CD8-positive, alpha-beta memory T cell (primary cell): ENCODE data around the gene POU5F1. TPM values are rescaled to one million over a fixed set of nuclear protein-coding genes. Genes with fewer than 3 reads are reported as not detected.

Source experiments
- CTCF ChIA-PET: fragments of 350-600 bp; sonication (Branson Sonifier 250); formaldehyde crosslinking; loops from one replicate; lab custom pipeline; 2021; ENCODE audit warnings: antibody characterized with exemption; lab: Charles Lee
- POLR2A ChIA-PET: fragments of 350-600 bp; sonication (Branson Sonifier 250); formaldehyde crosslinking; loops from one replicate; lab custom pipeline; 2021; ENCODE audit warnings: antibody characterized with exemption; lab: Charles Lee
- DNase-seq, 5 donors: peaks; one replicate each; pipeline versions ENCODE4 v3.0.0 to v3.0.0-alpha.2; 2020 to 2022; ENCODE audit warnings: mixed read lengths in 1 of 5
- H3K27ac ChIP-seq: one replicate; pipeline ENCODE4 v1.7.0; 2013; ENCODE audit warnings: low read depth, mild to moderate bottlenecking, low read length, moderate library complexity
- H3K27me3 ChIP-seq: 2 replicates; pipeline ENCODE4 v1.7.0; 2013; ENCODE audit warnings: low read length, mild to moderate bottlenecking; ENCODE audit not compliant: insufficient read depth, poor library complexity, severe bottlenecking
- H3K36me3 ChIP-seq: 2 replicates; pipeline ENCODE4 v1.7.0; 2013; ENCODE audit warnings: mild to moderate bottlenecking, low read length, moderate library complexity; ENCODE audit not compliant: insufficient read depth
- H3K4me1 ChIP-seq: 2 replicates; pipeline ENCODE4 v1.7.0; 2013; ENCODE audit warnings: mild to moderate bottlenecking, low read length, moderate library complexity; ENCODE audit not compliant: insufficient read depth
- H3K4me3 ChIP-seq: 2 replicates; pipeline ENCODE4 v1.7.0; 2013; ENCODE audit warnings: mild to moderate bottlenecking, low read length
- H3K9me3 ChIP-seq: 2 replicates; pipeline ENCODE4 v1.7.0; 2013; ENCODE audit warnings: mild to moderate bottlenecking, low read length
- H3K27ac Mint-ChIP-seq, 8 donors: one replicate each; pipeline ENCODE4 v1.8.0; 2020 to 2021; ENCODE audit warnings: mixed read lengths in 8 of 8, mild to moderate bottlenecking in 6 of 8, inconsistent platforms in 3 of 8, moderate library complexity in 3 of 8
- H3K27me3 Mint-ChIP-seq, 2 donors: one replicate each; pipeline ENCODE4 v1.8.0; 2020 to 2021; ENCODE audit warnings: mixed read lengths in 2 of 2, mild to moderate bottlenecking in 1 of 2, moderate library complexity in 1 of 2
- H3K36me3 Mint-ChIP-seq, 3 donors: one replicate each; pipeline ENCODE4 v1.8.0; 2020 to 2021; ENCODE audit warnings: mixed read lengths in 3 of 3, inconsistent platforms in 1 of 3, mild to moderate bottlenecking in 1 of 3
- H3K4me1 Mint-ChIP-seq, 3 donors: one replicate each; pipeline ENCODE4 v1.8.0; 2020 to 2021; ENCODE audit warnings: mixed read lengths in 3 of 3, inconsistent platforms in 1 of 3, mild to moderate bottlenecking in 1 of 3
- H3K4me3 Mint-ChIP-seq, 7 donors: one replicate each; pipeline ENCODE4 v1.8.0; 2020 to 2021; ENCODE audit warnings: mixed read lengths in 7 of 7, mild to moderate bottlenecking in 6 of 7, moderate library complexity in 4 of 7, inconsistent platforms in 2 of 7
- H3K9me3 Mint-ChIP-seq, 5 donors: one replicate each; pipeline ENCODE4 v1.8.0; 2020 to 2022; ENCODE audit warnings: mixed read lengths in 5 of 5, mild to moderate bottlenecking in 3 of 5, moderate library complexity in 2 of 5, inconsistent platforms in 1 of 5
- polyA plus RNA-seq: library from polyadenylated mRNA; unstranded; fragments of 300-500 nt; fragmentation: Illumina TruSeq; gene quantifications from one replicate; pipeline ENCODE4 v1.2.3, GENCODE V29; 2021
- total RNA-seq, 2 experiments: library from RNA; stranded (reverse); gene quantifications; one replicate each; pipeline ENCODE4 v1.2.3, GENCODE V29; 2021

The POU5F1 gene
- total and polyA plus RNA-seq, 3 experiments from 2014 or later, result not detected

GRCh38 chr6:31179896-31180295, 9.4 kb upstream of the POU5F1 start:
- peak overlapping the region in 5 of 7 donors; percentile 9 to 91 (median 88) for H3K4me3 Mint-ChIP-seq
- Histone ChIP-seq H3K27ac (no peak overlapping the region), H3K27me3 (no peaks in the 10 kb centered on the region), H3K4me3 (peak overlapping the region; percentile 56), H3K4me1 (no peaks in the 10 kb centered on the region), H3K9me3 (no peaks in the 10 kb centered on the region), H3K36me3 (no peaks in the 10 kb centered on the region)
- CTCF ChIA-PET, result interaction anchor here (2.6 kb wide), 1 partner anchor 187 kb away, joined by 6 read pairs; no protein-coding TSS in a partner anchor
- no peak overlapping the region for H3K27ac Mint-ChIP-seq
- no peaks in the 10 kb centered on the region for H3K27me3 Mint-ChIP-seq
- H3K36me3 Mint-ChIP-seq, result no peaks in the 10 kb centered on the region
- no peaks in the 10 kb centered on the region for H3K9me3 Mint-ChIP-seq
- POLR2A ChIA-PET, result no interaction called here
- no peak for DNase-seq
- H3K4me1 Mint-ChIP-seq, result peaks cover 19 to 30% (median 26%) of the 10 kb centered on the region in 3 donors

- no peaks in the 10 kb centered on the region for H3K9me3 ChIP-seq
- H3K4me1 ChIP-seq, result no peaks in the 10 kb centered on the region
- POLR2A ChIA-PET, result no interaction called here
- Mint-ChIP-seq H3K4me3 (no peak overlapping the region), H3K27ac (peak overlapping the region in 5 of 8 donors; percentile 4 to 70 (median 48)), H3K4me1 (peaks cover 19 to 30% (median 26%) of the 10 kb centered on the region in 3 donors), H3K9me3 (no peaks in the 10 kb centered on the region), H3K36me3 (no peaks in the 10 kb centered on the region), H3K27me3 (no peaks in the 10 kb centered on the region)
- CTCF ChIA-PET, result interaction anchor here (2.6 kb wide), 1 partner anchor 188 kb away, joined by 6 read pairs; no protein-coding TSS in a partner anchor
- H3K36me3 ChIP-seq, result no peaks in the 10 kb centered on the region
- no peak for DNase-seq
- no peak overlapping the region for H3K4me3 ChIP-seq
- no peak overlapping the region for H3K27ac ChIP-seq
- H3K27me3 ChIP-seq, result no peaks in the 10 kb centered on the region
These were observed 8.5 kb upstream of the POU5F1 start for GRCh38 chr6:31179042-31179386.

- Mint-ChIP-seq H3K9me3 (no peaks in the 10 kb centered on the region), H3K27me3 (no peaks in the 10 kb centered on the region), H3K4me1 (peaks cover 19 to 30% (median 26%) of the 10 kb centered on the region in 3 donors), H3K36me3 (no peaks in the 10 kb centered on the region), H3K4me3 (peak overlapping the region in 3 of 7 donors; percentile 14 to 30 (median 29)), H3K27ac (peak overlapping the region in 6 of 8 donors; percentile 23 to 84 (median 52))
- ChIA-PET POLR2A (no interaction called here), CTCF (no interaction called here)
- Histone ChIP-seq H3K4me1 (no peaks in the 10 kb centered on the region), H3K4me3 (no peak overlapping the region), H3K36me3 (no peaks in the 10 kb centered on the region), H3K27ac (no peak overlapping the region), H3K9me3 (no peaks in the 10 kb centered on the region), H3K27me3 (no peaks in the 10 kb centered on the region)
- no peak for DNase-seq
These were observed 7.9 kb upstream of the POU5F1 start for GRCh38 chr6:31178143-31179041.

- H3K27me3 Mint-ChIP-seq, result no peaks in the 10 kb centered on the region
- Histone ChIP-seq H3K9me3 (no peaks in the 10 kb centered on the region), H3K4me3 (no peak overlapping the region), H3K36me3 (no peaks in the 10 kb centered on the region), H3K27ac (no peak overlapping the region), H3K4me1 (no peaks in the 10 kb centered on the region), H3K27me3 (no peaks in the 10 kb centered on the region)
- POLR2A ChIA-PET, result no interaction called here
- peak overlapping the region in 4 of 8 donors; percentile 4 to 53 (median 15) for H3K27ac Mint-ChIP-seq
- DNase-seq, result no peak
- no peaks in the 10 kb centered on the region for H3K9me3 Mint-ChIP-seq
- peak overlapping the region in 1 of 7 donors; percentile 9 for H3K4me3 Mint-ChIP-seq
- peaks cover 19 to 30% (median 26%) of the 10 kb centered on the region in 3 donors for H3K4me1 Mint-ChIP-seq
- H3K36me3 Mint-ChIP-seq, result no peaks in the 10 kb centered on the region
- CTCF ChIA-PET, result interaction anchor here (1.4 kb wide), 1 partner anchor 10 kb away, joined by 4 read pairs; no protein-coding TSS in a partner anchor
These were observed 5.5 kb upstream of the POU5F1 start for GRCh38 chr6:31175971-31176370.

- Mint-ChIP-seq H3K27me3 (no peaks in the 10 kb centered on the region), H3K36me3 (no peaks in the 10 kb centered on the region), H3K9me3 (no peaks in the 10 kb centered on the region), H3K4me1 (peaks cover 14 to 25% (median 20%) of the 10 kb centered on the region in 3 donors), H3K4me3 (no peak overlapping the region), H3K27ac (no peak overlapping the region)
- ChIA-PET POLR2A (no interaction called here), CTCF (interaction anchor here (1.4 kb wide), 1 partner anchor 8 kb away, joined by 4 read pairs; no protein-coding TSS in a partner anchor)
- H3K4me3 ChIP-seq, result no peak overlapping the region
- no peaks in the 10 kb centered on the region for H3K9me3 ChIP-seq
- H3K36me3 ChIP-seq, result no peaks in the 10 kb centered on the region
- H3K27me3 ChIP-seq, result no peaks in the 10 kb centered on the region
- H3K4me1 ChIP-seq, result no peaks in the 10 kb centered on the region
- no peak overlapping the region for H3K27ac ChIP-seq
- DNase-seq, result no peak
These were observed 3.9 kb upstream of the POU5F1 start for GRCh38 chr6:31174378-31174777.

- DNase-seq, result no peak
- Histone ChIP-seq H3K27me3 (no peaks in the 10 kb centered on the region), H3K4me3 (no peak overlapping the region), H3K9me3 (no peaks in the 10 kb centered on the region), H3K27ac (no peak overlapping the region), H3K36me3 (no peaks in the 10 kb centered on the region), H3K4me1 (no peaks in the 10 kb centered on the region)
- POLR2A ChIA-PET, result no interaction called here
- CTCF ChIA-PET, result no interaction called here
- H3K4me3 Mint-ChIP-seq, result no peak overlapping the region
- H3K4me1 Mint-ChIP-seq, result peaks cover 7 to 16% (median 10%) of the 10 kb centered on the region in 3 donors
- no peaks in the 10 kb centered on the region for H3K27me3 Mint-ChIP-seq
- H3K9me3 Mint-ChIP-seq, result no peaks in the 10 kb centered on the region
- no peak overlapping the region for H3K27ac Mint-ChIP-seq
- no peaks in the 10 kb centered on the region for H3K36me3 Mint-ChIP-seq
These were observed 2.9 kb upstream of the POU5F1 start for GRCh38 chr6:31173406-31173805.

- no peaks in the 10 kb centered on the region for H3K27me3 Mint-ChIP-seq
- H3K36me3 ChIP-seq, result no peaks in the 10 kb centered on the region
- H3K36me3 Mint-ChIP-seq, result no peaks in the 10 kb centered on the region
- no peak for DNase-seq
- no peaks in the 10 kb centered on the region for H3K4me1 ChIP-seq
- H3K27me3 ChIP-seq, result no peaks in the 10 kb centered on the region
- POLR2A ChIA-PET, result no interaction called here
- no peaks in the 10 kb centered on the region for H3K9me3 Mint-ChIP-seq
- H3K27ac Mint-ChIP-seq, result peak overlapping the region in 1 of 8 donors; percentile 51
- H3K4me3 Mint-ChIP-seq, result no peak overlapping the region
- H3K4me3 ChIP-seq, result no peak overlapping the region
- H3K4me1 Mint-ChIP-seq, result peaks cover 3 to 11% (median 6%) of the 10 kb centered on the region in 3 donors
- no peaks in the 10 kb centered on the region for H3K9me3 ChIP-seq
- CTCF ChIA-PET, result no interaction called here
- H3K27ac ChIP-seq, result no peak overlapping the region
These were observed 2.5 kb upstream of the POU5F1 start for GRCh38 chr6:31172973-31173384.
